Measurements from ENCODE around the gene ACTG1. TPM values are rescaled to one million over a fixed set of nuclear protein-coding genes. Genes with fewer than 3 reads are reported as not detected.

ACTG1 gene
- total and polyA plus RNA-seq, 2 donors (not counting 1 experiment from before 2014, with no cell fraction given): 803 to 1,677 TPM

GRCh38 chr17:81477173-81477572 lies 35.4 kb downstream of the ACTG1 start:
- H3K27ac Mint-ChIP-seq: no peak overlapping the region
- H2AFZ ChIP-seq (ENCODE audit: insufficient read depth, low read depth, low read length, poor library complexity, severe bottlenecking): no peak overlapping the region
- TF ChIP-seq CTCF (IDR thresholded peaks at IDR 0.05): no peak
- no peak for TF ChIP-seq EZH2 (IDR thresholded peaks at IDR 0.05; ENCODE audit: borderline replicate concordance, insufficient read depth, low read depth, low read length, poor library complexity, severe bottlenecking)
- no peak overlapping the region for H3K4me2 ChIP-seq (replicated peaks; ENCODE audit: low read depth, low read length, poor library complexity, severe bottlenecking)
- ChIA-PET CTCF (no interaction called here), POLR2A (no interaction called here)
- no peaks in the 10 kb centered on the region for H3K79me2 ChIP-seq (ENCODE audit: control insufficient read depth, insufficient read depth, low read length)
- peaks cover 6% of the 10 kb centered on the region for H3K4me1 Mint-ChIP-seq
- 88% methylated on average over 4 of the region's 7 CpGs for WGBS (ENCODE audit: insufficient coverage)
- ATAC-seq (ENCODE audit: low read depth) (no peak), DNase-seq (no peak)
- no peaks in the 10 kb centered on the region for H4K20me1 ChIP-seq (ENCODE audit: control insufficient read depth, insufficient read depth, low read length, poor library complexity, severe bottlenecking)
- H3K4me3 Mint-ChIP-seq: no peak overlapping the region
- H3K9ac ChIP-seq (ENCODE audit: low read length): no peak overlapping the region
- H3K4me1 ChIP-seq (ENCODE audit: control insufficient read depth in 2 of 2, insufficient read depth in 2 of 2, low read length in 2 of 2): peaks cover 13% of the 10 kb centered on the region in 2 donors
- intact Hi-C loops (cut with micrococcal nuclease): no loop called here
- no peak overlapping the region for H3K4me3 ChIP-seq (ENCODE audit: control extremely low read depth in 1 of 5, extremely low read depth in 1 of 5, insufficient read depth in 1 of 5, low read depth in 2 of 5, low read length in 4 of 5)
- H3K36me3 ChIP-seq (replicated peaks in 1 of 2; ENCODE audit: control extremely low read depth in 1 of 2, control insufficient read depth in 1 of 2, extremely low read depth in 1 of 2, insufficient read depth in 2 of 2, low read length in 1 of 2): no peaks in the 10 kb centered on the region
- H3K27ac ChIP-seq (ENCODE audit: low read length in 2 of 2): no peak overlapping the region
- no peaks in the 10 kb centered on the region for H3K9me3 Mint-ChIP-seq (ENCODE audit: insufficient read depth)
- peaks cover 0 to 19% (median 9%) of the 10 kb centered on the region in 4 experiments for H3K27me3 ChIP-seq (replicated peaks in 1 of 4; ENCODE audit: control extremely low read depth in 1 of 4, control insufficient read depth in 3 of 4, insufficient read depth in 4 of 4, low read length in 3 of 4)
- peaks cover 7% of the 10 kb centered on the region for H3K27me3 Mint-ChIP-seq
- peaks cover 0 to 17% (median 0%) of the 10 kb centered on the region in 3 donors for H3K9me3 ChIP-seq (ENCODE audit: control extremely low read depth in 1 of 3, control insufficient read depth in 2 of 3, insufficient read depth in 1 of 3, low read length in 2 of 3)

GRCh38 chr17:81476635-81477034 lies 36.0 kb downstream of the ACTG1 start:
- no peak for DNase-seq
- H3K27ac Mint-ChIP-seq: no peak overlapping the region

More at GRCh38 chr17:81476635-81477034, 36.0 kb downstream of the ACTG1 start:
- no peaks in the 10 kb centered on the region for H4K20me1 ChIP-seq (ENCODE audit: control insufficient read depth, insufficient read depth, low read length, poor library complexity, severe bottlenecking)
- H3K27me3 ChIP-seq (replicated peaks in 1 of 4; ENCODE audit: control extremely low read depth in 1 of 4, control insufficient read depth in 3 of 4, insufficient read depth in 4 of 4, low read length in 3 of 4): peaks cover 0 to 14% (median 7%) of the 10 kb centered on the region in 4 experiments
- H3K4me3 ChIP-seq (ENCODE audit: control extremely low read depth in 1 of 5, extremely low read depth in 1 of 5, insufficient read depth in 1 of 5, low read depth in 2 of 5, low read length in 4 of 5): no peak overlapping the region
- H3K4me1 Mint-ChIP-seq: peaks cover under 1% of the 10 kb centered on the region
- H3K4me1 ChIP-seq (ENCODE audit: control insufficient read depth in 2 of 2, insufficient read depth in 2 of 2, low read length in 2 of 2): peaks cover 7% of the 10 kb centered on the region in 2 donors
- no peak overlapping the region for H2AFZ ChIP-seq (ENCODE audit: insufficient read depth, low read depth, low read length, poor library complexity, severe bottlenecking)
- peaks cover 0 to 16% (median 0%) of the 10 kb centered on the region in 3 donors for H3K9me3 ChIP-seq (ENCODE audit: control extremely low read depth in 1 of 3, control insufficient read depth in 2 of 3, insufficient read depth in 1 of 3, low read length in 2 of 3)
- peaks cover 4% of the 10 kb centered on the region for H3K27me3 Mint-ChIP-seq
- H3K9me3 Mint-ChIP-seq (ENCODE audit: insufficient read depth): no peaks in the 10 kb centered on the region
- no peak overlapping the region for H3K27ac ChIP-seq (ENCODE audit: low read length in 2 of 2)
- POLR2A ChIA-PET: no interaction called here
- no peak for ATAC-seq (ENCODE audit: low read depth)
- H3K79me2 ChIP-seq (ENCODE audit: control insufficient read depth, insufficient read depth, low read length): no peaks in the 10 kb centered on the region
- TF ChIP-seq CTCF (IDR thresholded peaks at IDR 0.05) (no peak), EZH2 (IDR thresholded peaks at IDR 0.05; ENCODE audit: borderline replicate concordance, insufficient read depth, low read depth, low read length, poor library complexity, severe bottlenecking) (no peak)
- no peak overlapping the region for H3K4me2 ChIP-seq (replicated peaks; ENCODE audit: low read depth, low read length, poor library complexity, severe bottlenecking)
- no peak overlapping the region for H3K9ac ChIP-seq (ENCODE audit: low read length)
- 93% methylated on average over 4 of the region's 6 CpGs for WGBS (ENCODE audit: insufficient coverage)
- CTCF ChIA-PET: no interaction called here
- no peaks in the 10 kb centered on the region for H3K36me3 ChIP-seq (replicated peaks in 1 of 2; ENCODE audit: control extremely low read depth in 1 of 2, control insufficient read depth in 1 of 2, extremely low read depth in 1 of 2, insufficient read depth in 2 of 2, low read length in 1 of 2)
- H3K4me3 Mint-ChIP-seq: no peak overlapping the region
- intact Hi-C loops (cut with micrococcal nuclease): no loop called here

All from B cell (primary cell).